Activated CD8-positive, alpha-beta memory T cell treated with anti-CD3 and anti-CD28 coated beads for 36 hours (primary cell): Measurements from ENCODE around the gene TRIM42. TPM values are rescaled to one million over a fixed set of nuclear protein-coding genes. Genes with fewer than 3 reads are reported as not detected.

Source experiments
- CTCF ChIA-PET: fragments of 350-600 bp; sonication (Branson Sonifier 250); formaldehyde crosslinking; loops from one replicate; lab custom pipeline; 2021; ENCODE audit warnings: antibody characterized with exemption; lab: Charles Lee
- POLR2A ChIA-PET: fragments of 350-600 bp; sonication (Branson Sonifier 250); formaldehyde crosslinking; loops from one replicate; lab custom pipeline; 2021; ENCODE audit warnings: antibody characterized with exemption; lab: Charles Lee
- total RNA-seq, 2 experiments: library from RNA; stranded (reverse); gene quantifications; one replicate each; pipeline ENCODE4 v1.2.3, GENCODE V29; 2021

TRIM42 gene
- total RNA-seq, 2 experiments from 2014 or later = not detected

DNA sequence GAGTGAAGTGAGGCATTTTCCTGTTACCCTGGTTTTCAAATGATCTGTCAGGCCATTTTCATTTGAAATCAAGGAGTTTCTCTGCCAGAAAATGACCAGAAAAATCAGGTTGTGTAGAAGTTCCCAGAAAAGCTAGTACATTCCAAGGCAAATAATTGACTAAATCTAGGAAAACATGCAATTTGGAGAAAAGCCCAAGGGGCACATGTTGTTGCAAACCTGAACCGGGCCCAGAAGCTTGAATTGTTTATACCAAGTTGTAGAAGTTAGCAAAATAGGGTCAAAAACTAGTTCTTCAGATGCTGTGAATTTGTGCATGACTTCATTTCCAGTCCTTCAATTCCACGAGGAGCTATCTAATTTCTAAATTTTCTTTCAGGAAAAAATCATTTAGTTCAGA lies 31.0 kb downstream of the TRIM42 start:
- POLR2A ChIA-PET = no interaction called here

DNA sequence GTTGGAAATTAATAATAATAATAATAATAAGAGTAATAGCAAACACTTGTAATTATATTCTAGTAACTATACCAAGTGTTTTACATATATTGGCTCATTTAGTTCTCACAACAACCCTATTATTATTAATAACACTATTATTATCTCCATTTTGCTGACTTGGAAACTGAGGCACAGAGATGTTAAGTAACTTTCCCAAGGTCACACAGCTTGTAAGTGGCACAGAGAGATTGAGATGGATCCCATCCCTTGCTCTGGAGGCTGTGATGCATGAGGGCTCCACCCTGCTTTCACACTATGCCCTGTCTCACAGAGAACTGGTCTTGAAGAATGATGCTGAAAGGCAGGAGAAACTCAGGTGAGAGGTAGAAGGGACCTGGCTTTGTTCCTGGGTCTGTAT lies 31.9 kb downstream of the TRIM42 start:
- ChIA-PET CTCF (no interaction called here), POLR2A (no interaction called here)

More for the DNA sequence above, 31.0 kb downstream of the TRIM42 start:
- CTCF ChIA-PET = no interaction called here

DNA sequence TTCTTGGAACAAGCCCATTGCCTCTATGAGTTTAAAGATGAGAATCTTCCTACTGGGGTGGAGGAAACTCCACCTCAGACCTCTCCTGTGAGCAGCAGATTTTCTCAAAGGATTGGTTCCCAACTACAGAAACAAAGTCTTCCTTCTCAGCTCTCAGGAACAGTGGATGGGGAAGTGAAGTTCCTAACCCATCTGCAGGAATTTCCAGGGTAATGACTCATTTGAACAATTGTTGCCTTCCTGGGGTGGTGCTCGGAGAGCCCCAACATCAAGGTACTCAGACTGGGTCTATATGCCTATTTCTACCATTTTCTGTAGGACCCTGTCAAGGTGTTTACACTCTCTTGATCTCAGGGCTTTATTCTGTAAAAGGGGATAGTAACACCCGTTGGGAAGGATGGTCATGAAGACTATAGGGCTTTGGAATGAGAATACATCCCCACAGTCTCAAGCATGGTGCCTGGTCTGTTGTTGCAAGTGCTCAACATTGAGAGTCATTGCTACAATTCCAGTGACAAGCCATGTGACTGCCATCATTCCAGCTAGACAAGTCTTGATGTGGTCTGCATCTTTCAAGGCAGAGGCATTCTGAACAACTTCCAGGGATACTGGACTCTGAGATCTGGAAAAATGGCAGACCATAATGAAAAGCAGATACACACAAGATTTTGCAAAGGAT lies 33.0 kb downstream of the TRIM42 start:
- CTCF ChIA-PET = no interaction called here
- POLR2A ChIA-PET = no interaction called here

DNA sequence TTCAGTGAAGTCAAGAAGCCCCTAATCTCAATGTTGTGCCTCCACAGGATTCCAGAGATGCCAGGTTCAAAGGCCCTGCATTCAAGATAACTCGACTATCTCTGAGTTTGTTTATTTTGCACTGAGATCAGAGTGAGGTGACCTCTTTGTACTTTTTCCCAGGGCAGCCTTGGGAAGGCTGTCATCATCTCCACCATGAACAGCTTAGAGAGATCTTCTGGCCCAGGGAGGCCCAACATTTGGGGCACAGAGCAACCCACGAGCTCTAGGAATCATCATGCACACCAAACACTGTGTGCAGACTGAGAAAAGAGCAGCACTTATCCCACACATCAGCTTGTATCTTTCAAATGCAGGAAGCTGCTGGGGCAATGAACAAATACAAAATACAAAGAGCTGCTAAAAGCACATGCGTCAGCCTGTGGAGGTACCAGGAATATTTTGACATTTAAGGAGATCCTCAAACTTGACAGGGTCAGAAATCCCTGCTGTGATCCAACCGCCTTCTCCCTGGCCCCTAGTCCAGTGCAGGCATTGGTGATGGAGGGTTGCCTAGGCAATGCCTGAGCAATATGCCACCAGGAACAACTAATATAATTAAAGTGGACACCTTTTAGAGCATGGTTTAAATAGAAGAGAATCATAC lies 33.6 kb downstream of the TRIM42 start:
- POLR2A ChIA-PET = no interaction called here
- CTCF ChIA-PET = no interaction called here

DNA sequence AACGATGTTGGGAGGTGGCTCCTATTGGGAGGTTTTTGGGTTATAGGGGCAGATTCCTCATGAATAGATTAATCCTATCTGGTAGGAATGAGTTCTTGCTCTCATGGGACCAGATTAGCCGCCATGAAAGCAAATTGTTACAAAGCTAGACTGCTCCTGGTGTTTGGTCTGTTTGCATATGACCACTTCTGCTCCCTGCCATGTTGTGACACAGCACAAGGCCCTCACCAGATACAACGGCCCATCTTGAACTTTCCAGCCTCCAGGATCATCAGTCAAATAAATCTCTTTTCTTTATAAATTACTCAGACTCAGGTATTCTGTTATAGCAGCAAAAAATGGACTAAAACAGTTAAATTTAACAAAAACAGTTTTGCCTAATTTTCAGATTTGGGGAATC lies 34.4 kb downstream of the TRIM42 start:
- ChIA-PET CTCF (no interaction called here), POLR2A (no interaction called here)

DNA sequence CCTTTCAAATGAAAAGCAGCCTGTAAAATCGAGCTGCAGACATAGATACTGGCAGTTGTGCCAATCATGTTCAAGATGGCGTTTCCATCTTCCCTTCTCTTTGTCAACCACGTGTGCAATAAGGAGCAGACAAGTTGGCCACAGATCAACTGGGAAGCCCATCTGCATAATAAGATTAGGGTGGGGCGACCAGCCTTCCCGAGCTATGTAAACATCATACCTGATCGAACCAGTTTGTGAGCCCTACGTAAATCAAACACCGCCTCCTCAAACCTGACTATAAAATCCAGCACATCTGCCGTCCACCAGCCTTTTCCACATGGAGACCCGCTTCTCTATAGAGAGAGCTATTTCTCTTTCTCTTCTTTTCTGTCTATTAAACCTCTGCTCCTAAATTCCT lies 37.2 kb downstream of the TRIM42 start:
- CTCF ChIA-PET = no interaction called here
- POLR2A ChIA-PET = no interaction called here

DNA sequence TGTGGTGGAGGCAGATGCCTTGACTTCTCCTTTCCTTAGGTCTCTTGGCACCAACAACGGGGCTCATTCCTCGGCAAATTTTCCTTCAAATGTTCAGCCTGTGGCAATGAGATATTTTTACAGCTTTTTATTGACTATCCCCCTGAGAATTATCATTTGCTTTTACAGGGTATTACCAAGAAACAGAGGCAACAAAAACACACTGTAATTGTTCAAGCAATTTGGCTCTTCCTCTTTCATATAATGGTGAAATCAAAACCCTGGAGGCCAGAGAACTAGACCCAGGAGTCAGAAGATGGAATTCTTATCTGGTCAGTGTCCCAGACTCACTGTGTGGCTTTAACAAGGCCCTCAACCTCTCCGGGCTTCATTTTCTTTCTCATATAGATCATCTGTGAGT lies 40.1 kb downstream of the TRIM42 start:
- ChIA-PET CTCF (no interaction called here), POLR2A (no interaction called here)

DNA sequence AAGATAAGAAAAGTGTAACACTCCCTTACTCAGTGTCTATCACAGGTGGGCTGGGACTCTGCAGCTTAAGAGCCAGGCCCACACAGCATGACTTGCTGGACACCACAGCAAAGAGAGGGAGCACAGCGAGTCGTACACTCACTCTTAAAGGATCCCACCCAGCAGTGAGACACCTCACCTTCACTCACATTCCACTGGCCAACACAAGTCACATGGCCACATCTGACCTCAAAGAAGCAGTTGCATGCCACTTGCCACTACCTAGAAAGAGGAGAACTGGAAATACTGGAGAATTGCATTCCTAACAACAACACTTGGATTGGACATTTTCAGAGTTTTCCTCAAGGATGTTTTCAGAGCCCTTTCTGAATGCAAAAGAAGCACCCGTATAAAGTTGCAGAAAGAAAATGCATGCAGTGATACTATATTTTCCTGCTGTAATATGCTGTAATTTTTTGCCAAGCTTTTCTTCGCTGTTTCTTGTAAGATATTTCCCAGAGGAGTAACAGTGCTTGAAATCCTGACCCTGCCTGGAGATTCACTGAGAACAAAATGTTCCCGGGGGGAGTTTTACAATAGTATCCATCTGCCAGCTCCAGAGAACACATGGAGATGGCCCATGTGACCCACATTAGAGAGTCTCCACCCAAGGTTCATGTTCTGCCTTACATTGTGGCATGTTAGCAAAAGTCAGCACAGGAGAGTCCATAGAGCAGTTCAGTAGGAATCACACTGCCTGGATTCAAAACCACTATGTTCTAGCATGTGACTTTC lies 42.2 kb downstream of the TRIM42 start:
- ChIA-PET POLR2A (no interaction called here), CTCF (no interaction called here)

DNA sequence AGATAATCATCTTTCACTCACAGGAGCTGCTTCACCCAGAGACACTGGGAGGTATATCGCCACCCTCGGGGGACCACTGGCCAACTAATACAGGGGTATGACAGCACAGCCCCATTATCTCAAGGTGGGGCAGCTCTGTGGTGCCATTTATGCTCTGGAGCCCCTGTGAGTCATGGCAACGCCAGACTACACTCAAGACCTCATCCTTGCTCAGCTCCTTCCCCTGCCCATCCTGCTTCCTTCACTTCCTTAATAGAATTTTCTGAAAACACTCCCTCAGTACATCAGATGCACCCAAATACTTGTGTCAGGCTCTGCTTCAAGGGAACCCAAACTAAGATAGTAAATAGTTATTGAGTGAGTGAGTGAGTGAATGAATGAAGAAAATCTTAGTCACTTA lies 45.7 kb downstream of the TRIM42 start:
- POLR2A ChIA-PET = no interaction called here
- CTCF ChIA-PET = no interaction called here

DNA sequence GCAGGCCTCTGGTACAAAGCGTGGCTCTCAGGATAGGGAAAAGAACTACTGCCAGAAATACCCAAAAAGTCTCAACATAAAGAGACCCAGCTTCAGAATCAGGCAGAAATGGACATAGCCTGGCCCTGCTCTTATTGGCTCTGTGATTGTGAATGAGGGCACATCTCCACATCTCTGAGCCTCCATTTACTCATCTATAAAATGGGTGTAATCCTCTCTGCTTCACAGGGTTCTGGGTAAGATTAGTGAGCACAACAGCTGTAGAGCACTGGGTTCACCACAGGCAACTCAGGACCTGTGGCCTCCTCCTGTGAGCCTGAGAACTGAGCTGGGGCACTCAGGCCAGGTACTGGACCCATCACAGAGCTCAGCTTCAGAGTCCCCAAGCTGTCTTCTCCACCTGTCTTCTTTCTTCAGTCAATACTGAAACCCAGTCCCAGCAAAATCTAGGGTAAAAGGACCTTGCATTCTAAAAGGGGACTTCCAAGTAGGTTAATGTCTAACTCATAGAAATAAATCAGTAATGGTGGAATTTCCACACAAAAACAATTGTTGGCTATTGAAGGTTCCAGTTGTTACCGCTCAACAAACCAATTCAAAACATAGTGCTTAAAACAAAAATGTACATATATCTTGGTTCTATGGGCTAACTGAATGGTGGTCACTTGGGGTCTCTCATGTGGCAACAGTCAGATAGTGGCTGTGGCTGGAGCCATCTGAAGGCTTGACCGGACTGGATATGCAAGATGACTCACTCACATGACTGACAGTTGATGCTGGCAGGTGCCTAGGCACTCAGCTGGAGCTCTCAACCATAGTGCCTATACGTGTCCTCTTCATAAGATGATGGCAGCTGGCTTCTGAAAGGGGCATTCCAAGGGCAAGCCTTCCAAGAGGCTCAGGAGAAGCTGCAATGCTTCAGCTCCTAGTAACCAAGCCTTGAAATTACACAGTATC lies 47.3 kb downstream of the TRIM42 start:
- ChIA-PET CTCF (no interaction called here), POLR2A (no interaction called here)

DNA sequence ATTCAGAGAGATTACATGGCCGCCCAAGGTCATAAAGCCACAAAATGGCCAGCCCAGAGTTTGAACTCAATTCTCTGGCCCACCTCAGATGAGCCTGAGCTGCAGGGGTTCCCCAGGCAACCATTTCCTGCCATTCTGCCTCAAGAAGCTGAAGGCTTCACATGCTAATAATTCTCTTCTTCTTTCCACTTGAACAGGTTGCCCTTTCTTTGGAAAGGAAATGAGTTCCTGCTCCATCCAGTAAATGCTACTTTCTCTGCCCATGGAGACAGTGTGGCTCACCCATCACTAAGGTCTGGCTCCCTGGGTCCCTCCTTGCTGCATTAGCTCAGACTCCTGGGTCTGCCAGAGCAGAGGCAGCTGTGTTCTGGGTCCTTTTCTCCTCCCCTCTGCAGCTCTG lies 48.2 kb downstream of the TRIM42 start:
- ChIA-PET CTCF (no interaction called here), POLR2A (no interaction called here)

DNA sequence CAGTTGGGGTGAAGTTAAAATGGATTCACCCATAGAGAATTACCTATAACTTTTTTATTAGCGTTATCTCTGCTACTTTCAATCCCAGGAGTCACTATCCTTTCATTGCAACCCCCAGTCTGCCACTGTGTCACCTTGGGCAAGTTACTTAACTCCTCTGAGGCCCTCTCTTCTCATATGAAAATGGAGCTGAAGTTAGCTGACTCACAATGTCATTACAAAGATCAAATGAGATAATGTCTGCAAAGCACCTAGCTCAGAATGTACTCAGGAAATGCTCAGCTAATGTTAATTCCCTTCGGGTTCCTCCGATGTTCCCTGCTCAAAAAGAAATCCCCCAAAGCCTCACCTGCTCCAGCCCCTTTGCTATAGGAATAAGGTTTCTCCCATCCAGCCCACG lies 50.0 kb downstream of the TRIM42 start:
- POLR2A ChIA-PET = no interaction called here
- CTCF ChIA-PET = interaction anchor here (1.0 kb wide), 1 partner anchor 13 kb away, joined by 3 read pairs; no protein-coding TSS in a partner anchor

DNA sequence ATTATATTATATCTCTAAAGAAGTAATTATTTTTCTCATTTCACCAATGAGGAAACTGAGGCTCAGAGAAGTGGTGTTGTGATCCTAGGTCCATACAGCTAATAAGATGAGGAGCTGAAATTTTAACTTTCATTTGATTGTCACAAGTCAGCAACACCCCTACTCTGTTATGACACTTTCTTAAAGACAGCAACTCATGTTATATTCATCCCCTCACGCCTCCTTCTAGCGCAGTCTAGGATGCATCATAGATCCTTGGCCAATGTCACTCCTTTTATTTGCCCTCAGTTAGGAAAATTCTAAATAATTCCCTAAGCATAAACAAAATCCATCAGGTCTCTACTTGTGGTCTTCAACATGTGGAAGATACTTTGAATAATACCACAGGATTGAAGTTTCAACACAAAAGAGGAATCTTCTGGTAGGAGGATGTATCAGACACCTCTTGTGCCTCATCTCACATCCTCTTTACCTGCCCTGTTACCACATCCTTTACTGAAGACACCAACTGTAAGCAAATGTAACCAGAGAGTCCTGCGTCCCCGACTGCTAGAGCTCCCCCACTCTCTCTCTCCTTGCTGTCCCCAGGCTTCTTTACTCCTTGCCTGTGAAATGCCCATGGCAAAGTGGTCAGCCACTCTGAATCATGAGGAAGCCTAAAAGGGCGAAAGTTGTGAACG lies 53.7 kb downstream of the TRIM42 start:
- POLR2A ChIA-PET = no interaction called here

DNA sequence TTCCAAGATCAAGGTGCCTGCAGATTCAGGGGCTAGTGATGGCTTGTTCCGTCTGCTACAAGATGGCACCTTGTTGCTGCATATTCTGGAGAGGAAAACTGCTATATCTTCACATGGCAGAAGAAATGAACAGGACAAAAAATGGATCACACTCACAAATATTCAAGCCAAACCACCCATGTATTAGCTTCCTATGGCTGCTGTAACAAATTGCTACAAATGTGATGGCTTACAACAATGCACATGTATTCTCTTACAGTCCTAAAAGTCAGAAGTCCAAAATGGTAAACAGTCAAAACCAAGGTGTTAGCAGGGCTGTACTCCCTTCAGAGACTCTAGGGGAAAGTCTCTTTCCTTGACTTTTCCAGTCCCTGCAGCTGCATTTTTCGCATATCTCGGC lies 55.8 kb downstream of the TRIM42 start:
- CTCF ChIA-PET = no interaction called here
- POLR2A ChIA-PET = no interaction called here

More for the DNA sequence above, 53.7 kb downstream of the TRIM42 start:
- CTCF ChIA-PET = no interaction called here

DNA sequence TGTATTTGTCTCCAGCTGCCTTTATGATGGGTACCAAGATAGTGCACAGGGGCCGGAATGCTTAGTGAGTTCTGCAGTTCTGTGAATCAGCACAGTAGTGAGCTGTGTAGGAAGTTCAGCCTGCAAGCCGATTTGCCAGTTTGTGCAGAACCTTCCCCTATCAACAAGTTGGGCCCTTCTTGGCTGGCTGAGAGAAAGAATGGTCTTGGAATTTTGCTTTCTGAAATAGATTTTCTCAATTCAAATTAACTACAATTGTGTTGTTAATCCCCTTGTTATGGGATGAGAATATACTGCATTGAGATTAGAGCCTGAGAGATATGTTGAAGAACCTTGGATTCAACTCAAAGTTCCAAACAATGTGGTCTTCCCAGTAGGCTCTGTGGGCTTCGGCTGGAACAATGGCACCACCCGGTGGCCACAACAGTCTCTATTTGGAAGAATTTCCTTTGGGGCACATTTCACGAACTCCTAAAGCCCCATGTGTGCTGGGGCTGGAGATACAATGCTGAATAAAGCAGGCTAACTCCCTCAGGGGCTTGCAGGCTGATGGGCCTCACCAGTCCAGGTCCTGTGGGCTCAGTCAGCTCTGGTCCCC lies 59.1 kb downstream of the TRIM42 start:
- ChIA-PET POLR2A (no interaction called here), CTCF (no interaction called here)

DNA sequence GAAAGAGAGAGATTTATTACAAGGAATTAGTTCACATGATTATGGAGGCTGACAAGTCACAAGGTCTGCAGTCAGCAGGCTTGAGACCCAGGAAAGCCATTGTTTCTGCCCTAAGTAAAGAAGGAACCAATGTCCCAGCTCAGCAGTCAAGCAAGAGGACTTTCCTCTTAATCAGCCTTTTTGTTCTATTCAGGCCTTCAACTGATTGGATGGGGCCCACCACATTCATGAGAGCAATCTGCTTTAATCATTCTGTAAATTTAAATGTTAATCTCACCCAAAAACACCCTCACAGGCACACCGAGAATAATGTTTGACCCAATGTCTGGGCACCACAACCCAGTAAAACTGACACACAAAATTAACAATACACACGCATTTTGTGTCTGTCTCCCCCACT lies 64.3 kb downstream of the TRIM42 start:
- POLR2A ChIA-PET = no interaction called here
- CTCF ChIA-PET = no interaction called here

DNA sequence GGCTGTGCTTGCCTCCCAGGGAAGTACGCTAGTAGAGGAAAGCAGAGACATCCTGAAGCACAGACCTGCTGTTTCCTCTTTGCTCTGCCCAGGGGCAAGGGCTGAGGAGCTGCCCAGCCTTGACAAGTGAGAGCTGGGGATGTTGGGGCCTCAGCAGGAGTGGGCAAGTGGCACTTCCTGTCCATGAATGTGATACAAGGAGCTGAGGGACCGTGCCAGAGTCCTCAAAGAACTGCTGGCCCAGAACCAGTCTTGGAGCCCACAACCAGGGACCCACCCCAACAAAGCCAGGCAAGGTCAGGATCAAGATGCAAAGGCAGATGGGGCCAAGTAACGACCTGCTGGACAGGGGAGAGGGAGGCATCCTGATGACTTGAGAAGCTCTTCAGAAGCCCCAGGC lies 70.3 kb downstream of the TRIM42 start:
- ChIA-PET POLR2A (no interaction called here), CTCF (no interaction called here)

DNA sequence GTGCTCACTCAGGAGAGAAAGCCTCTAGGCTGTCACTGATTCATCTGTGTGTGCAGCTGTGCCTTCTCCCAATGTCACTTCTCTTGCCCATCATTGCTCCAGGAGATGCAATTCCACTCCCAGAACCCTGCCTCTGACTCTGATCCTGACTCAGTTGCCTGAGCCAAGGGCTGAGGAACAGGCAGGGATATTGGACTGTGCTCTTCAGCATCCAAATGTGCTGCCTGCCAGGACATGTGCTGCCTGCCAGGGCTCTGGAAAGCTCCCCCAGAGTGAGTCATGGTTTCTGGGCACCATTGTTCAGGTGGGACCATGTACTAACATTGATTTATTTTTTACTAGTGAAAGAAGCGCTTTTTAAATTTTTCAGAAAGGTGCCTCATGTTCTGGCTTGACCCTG lies 71.0 kb downstream of the TRIM42 start:
- POLR2A ChIA-PET = no interaction called here
- CTCF ChIA-PET = no interaction called here
